ENCODE measurements around the gene PTGIR.

PTGIR gene

GRCh38 chr19:46599716-46600373 is 25.0 kb downstream of the PTGIR start:
- no peak for FAIRE-seq

GRCh38 chr19:46598372-46598917 is 26.4 kb downstream of the PTGIR start:
- FAIRE-seq, result no peak

GRCh38 chr19:46596008-46596407 is 28.9 kb downstream of the PTGIR start:
- no peak for FAIRE-seq

DNA sequence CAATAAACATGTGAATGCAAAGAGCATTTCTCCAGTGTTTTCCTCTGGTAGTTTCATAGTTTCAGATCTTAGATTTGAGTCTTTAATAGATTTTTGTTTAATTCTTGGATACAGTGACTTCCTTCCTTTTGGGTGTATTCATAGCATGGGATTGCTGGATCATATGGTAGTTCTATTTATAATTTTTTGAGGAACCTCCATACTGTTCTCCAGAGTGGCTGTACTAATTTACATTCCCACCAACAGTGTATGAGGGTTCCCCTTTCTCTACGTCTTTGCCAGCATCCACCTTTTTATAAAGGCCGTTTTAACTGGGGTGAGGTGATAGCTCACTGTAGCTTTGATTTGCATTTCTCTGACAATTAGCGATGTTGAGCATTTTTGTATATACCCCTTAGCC is 33.0 kb downstream of the PTGIR start:
- no peak for FAIRE-seq

- FAIRE-seq, result no peak
Measured at GRCh38 chr19:46591254-46591653, 33.6 kb downstream of the PTGIR start.

GRCh38 chr19:46587861-46588260 is 37.0 kb downstream of the PTGIR start:
- no peak for FAIRE-seq

GRCh38 chr19:46586294-46586693 is 38.6 kb downstream of the PTGIR start:
- no peak for FAIRE-seq

DNA sequence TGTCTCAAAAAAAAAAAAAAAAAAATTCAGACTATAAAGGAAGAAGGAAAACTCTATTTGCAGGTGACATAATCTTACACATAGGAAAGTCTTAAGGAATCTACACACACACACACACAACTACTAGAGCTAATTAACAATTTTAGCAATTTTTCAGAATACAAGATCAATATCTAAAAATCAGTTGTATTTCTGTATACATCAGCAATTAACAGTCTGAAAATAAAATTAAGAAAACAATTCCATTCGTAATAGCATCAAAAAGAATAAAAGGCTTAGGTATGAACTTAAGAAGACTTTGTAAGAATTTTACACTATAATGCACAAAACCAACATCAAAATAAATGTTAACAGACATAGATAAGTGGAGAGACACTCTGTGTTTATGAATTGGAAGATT is 39.4 kb downstream of the PTGIR start:
- FAIRE-seq, result no peak

DNA sequence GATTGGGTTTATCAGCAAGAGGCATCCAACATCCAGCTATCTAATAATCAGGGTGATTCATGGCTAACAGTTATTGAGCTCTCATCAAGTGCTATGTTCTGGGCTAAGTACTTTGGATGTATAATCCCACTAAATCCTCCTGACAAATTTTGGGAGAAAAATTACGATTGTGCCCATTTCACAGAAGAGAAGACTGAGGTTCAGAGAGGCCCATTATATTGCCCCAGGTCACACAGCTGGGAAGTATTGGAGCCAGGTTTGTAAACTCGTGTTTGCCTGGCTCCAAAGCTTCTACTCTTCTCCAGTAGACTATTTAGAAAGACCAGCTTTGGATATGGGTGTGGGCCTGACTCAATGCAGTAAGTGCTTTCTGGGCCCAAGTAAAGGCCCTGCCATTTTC is 44.6 kb downstream of the PTGIR start:
- FAIRE-seq, result no peak

DNA sequence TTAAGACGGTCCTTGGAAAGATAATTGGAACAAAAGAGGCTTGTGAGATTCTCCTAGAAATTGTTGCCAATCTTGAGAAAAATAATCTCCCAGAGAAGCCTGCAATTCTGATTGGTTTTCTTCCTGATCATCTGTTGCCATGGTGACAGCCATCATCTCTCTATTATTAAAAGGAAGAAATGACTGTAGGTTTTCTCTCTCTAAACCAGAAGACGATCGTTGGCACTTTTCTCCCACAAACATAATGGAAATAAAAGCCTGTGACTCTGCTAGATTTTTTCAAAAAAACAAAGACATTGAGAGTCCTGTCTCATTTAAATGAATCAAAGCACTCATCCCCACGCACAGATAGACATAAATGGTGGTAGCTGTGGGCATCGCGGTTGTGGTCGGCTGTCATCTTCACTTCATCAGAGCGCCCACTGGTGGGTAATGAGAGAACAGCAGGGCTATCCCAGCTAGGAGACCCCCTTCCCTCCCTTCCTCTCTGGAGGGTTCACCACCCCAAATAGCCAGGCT is 45.5 kb downstream of the PTGIR start:
- no peak for FAIRE-seq

GRCh38 chr19:46578450-46578849 is 46.4 kb downstream of the PTGIR start:
- no peak for FAIRE-seq

DNA sequence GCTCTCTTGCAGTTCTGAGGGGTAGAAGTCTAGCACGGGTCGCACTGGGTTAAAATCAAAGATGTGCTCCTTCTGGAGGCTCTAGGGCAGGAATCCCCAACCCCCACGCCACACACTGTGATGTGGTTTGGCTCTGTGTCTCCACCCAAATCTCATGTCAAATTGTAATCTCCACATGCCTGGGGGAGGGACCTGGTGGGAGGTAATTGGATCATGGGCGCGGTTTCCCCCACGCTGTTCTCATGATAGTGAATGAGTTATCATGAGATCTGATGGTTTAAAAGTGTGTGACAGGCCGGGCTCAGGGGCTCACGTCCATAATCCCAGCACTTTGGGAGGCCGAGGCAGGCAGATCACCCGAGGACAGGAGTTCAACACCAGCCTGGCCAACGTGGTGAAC is 50.4 kb downstream of the PTGIR start:
- FAIRE-seq, result no peak

GRCh38 chr19:46573679-46574498 is 51.0 kb downstream of the PTGIR start:
- FAIRE-seq, result no peak

DNA sequence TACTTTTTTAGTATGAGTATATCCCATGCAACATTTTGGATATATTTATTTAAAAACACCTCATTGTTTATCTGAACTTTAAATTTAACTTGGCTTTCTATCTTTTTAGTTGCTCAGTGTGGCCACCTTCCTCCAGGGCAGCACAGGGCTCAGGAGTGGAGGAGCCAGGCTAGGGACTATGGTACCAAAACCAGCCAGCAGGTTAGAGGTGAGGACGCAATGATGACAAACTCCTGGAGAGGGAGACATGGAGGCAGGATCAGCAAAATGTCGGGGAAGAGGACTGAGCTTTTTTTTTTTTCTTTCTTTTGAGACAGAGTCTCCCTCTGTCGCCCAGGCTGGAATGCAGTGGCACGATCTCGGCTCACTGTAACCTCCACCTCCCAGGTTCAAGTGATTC is 53.4 kb downstream of the PTGIR start:
- no peak for FAIRE-seq
